GOT3 (cell line): Measurements from ENCODE around the gene RFK.
"Not testable (repeated sequence)": the region's sequence is repeated elsewhere in the genome, so short reads cannot be mapped to it uniquely, and the experiment has no call there.

Experiments
- DNase-seq: peaks from one replicate; lab custom pipeline; 2025; ENCODE audit warnings: mixed read lengths; lab: John Stamatoyannopoulos, UW

The RFK gene

DNA sequence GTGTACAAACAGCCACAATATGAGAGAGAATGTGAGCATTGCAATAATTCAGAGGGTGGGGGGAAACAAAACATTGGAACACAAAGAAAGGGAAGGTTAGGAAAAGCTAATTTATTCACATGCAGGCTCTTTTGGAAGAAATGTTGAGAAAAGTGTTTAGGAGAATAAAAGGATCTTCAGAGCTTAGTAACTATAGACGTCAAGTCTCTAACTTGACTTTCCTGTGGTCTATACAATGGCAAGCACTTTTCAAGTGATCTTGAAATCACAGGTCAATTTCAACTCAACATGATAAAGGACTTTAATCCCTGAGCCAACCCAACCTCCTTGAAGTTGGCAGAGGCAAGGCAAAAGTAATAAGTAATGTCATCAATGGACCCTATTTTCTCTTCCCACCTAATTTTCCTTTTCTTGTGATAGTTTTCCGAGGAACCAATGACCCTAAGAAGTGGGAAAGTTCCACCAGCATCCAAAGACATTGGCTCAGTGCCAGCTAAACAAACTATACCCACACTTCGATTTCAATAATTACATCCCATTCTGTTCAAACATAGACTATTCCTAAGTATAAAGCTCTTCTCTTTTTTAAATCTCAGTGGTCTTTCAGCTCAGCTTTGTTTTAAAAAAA lies 23.7 kb downstream of the RFK start:
- DNase-seq, result no peak

DNA sequence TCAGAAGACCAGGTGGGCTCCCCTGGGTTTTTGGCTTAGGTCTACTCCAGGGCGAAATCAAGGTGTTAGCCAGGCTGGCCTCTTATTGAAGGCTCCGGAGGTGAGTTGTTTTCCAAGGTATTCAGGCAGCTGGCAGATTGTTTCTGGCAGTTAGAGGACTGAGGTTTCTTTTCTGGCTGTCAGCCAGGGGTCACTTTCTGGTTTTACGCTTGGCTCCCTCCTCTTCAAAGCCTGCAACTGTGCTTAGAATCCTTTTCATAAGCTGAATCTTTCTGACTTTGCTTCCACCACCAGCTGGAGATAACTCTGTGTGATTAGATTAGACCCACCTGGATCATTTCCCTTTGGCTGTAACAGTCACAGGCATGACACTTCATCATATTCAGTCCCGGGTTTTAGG lies 24.6 kb downstream of the RFK start:
- DNase-seq, result no peak

DNA sequence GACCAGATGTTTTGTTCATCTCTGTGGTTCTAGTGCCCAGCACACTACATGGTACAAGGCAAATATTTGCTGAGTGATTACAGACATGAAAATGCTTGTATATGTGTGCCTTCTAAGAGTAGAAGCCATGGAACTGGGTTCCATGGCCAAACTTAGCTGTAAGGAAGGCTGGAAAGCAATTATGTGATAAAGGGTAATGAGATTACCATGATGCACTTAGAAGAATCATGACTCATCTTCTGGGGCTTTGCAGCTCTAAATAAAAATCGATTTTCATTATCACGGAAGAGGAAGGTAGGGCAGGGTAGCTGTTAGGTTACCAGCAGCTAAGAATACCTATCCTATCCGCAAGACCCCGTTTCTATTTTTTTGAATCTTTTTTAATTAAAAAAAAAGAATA lies 28.0 kb downstream of the RFK start:
- no peak for DNase-seq

DNA sequence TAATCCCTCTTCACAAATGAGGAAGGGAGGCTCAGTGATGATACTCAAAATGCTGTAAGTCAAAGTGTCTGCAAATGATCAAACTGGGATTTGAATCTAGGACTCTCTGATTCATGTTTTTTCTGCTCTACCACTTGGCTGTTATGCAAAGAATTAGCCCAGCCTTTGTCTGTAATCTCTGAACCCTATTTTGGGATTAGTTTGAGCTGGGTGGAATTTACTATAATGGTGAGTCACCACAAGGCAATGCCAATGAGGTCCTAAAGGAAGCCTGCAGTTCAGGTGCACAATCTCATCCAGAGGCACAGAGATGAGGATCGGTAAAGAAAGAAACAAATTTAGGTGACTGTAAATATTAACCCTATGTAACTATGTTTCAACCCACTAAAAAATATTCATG lies 29.2 kb downstream of the RFK start:
- DNase-seq, result no peak

DNA sequence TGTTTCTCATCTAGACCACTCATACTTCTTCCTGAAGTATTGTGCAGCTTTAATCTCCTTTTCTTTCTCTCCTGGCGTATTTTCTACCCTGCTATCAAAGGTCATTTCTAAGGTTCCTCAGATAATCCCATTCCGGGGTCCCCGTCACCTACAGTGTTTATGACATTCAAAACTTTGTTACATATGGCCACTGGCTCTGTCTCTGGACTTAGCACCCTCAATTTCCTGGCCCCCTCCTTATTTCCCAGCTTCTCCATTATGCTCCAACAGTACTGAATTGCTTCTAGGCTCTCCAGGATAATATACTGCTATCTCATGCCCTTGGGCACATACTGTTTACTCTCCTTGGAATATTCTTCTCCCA lies 31.2 kb downstream of the RFK start:
- no peak for DNase-seq

DNA sequence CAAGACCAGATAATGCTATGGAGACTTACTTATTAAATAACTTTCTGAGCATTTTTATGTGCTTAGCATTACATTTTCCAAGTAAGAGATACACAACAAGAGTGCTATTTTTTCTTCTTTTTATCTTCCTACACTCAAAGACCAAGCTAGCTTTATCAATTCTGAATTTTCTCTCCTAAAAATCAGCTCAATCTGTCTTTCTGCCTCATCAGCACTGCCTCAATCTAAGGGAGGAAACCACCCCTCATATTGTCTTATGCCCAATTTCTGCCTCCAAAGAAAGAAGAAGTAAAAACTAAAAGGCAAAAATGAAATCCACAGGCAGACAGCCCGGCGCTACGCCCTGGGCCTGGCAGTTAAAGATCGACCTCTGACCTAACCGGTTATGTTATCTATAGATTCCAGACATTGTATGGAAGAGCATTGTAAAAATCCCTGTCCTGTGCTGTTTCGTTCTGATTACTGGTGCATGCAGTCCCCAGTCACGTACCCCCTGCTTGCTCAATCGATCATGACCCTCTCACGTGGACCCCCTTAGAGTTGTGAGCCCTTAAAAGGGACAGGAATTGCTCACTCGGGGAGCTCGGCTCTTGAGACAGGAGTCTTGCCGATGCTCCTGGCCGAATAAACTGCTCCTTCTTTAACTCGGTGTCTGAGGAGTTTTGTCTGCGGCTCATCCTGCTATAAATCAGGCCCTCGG lies 31.7 kb downstream of the RFK start:
- DNase-seq, result not testable (repeated sequence)

DNA sequence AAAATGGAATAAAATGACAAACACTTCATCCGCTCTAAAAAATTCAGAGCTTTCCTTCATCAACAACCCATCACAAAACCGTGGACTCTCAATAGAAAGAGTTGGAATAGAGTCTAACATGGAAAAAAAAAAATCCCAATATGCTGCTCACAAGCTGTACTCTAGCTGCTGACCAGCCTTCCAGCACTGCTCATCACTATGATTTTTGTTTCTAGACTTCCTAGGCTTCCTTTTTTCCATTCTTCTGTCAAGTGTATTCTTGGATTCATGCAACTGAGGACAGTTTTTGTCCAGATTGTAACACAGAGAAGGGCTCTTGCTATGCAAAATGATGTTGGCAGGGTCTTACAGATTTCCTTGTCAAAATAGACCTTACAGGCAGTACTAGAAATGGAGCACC lies 34.5 kb downstream of the RFK start:
- no peak for DNase-seq

DNA sequence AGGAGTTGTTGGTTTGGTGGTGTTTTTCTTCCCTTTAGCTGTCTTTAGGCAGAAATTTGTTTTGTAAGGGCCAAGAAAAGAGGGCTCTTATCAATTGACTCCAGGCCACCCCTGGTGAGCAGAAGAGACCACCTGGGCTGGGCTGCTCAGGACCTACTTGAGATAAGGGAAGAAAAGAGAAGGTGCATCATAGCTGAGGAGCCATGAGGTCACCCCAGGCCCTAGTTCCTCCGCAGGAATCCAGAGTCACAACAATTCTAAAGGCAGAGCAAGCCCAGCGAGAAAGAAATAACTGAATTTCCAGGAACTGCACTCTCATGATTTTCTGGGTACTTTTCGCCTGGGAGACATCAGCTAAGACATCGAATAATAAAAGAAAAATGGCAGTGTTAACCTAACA lies 34.9 kb downstream of the RFK start:
- no peak for DNase-seq

DNA sequence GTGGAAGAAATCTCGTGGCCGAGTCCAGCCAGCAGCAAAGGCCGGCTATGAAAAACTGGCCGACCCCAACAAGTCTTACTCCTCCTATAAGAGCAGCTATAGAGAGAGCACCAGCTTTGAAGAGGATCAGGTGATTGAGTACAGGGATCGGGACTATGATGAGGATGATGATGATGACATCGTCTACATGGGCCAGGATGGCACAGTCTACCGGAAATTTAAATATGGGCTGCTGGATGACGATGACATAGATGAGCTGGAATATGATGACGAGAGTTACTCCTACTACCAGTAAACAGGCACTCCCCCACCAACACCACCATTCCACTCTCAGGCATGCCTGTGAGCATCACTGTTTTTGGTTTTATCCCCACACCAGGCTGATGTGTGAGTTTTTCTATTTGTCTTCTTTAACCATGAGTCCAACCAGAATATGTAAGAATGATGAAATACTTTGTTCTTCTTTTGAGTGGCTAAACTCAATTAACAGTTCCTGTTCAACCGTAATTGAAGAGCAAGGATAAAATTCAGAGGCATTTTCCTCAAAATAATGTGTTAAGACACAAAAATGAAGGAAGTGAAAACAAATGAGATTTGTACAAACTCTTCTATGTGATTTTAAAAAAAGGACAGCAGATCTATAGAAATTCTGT lies 35.5 kb downstream of the RFK start:
- no peak for DNase-seq

DNA sequence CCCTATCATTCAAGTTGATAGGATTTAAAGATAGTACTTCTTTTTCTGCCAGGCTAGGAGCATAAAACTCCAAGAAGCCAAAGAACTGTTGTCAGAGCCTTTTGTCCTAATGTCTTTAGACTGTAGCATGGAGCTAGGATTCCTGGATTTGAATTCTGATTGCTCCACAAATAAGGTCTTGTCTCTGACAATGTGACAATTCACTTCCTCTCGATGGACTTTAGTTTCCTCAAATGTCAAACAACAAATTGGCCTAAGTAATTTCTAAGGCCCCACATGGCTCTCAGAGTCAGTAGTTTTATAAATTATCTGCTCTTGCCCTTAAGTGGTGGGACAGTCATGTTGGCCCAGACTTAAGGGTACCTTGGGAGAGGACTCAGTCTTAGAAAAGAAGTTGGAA lies 36.7 kb downstream of the RFK start:
- DNase-seq, result no peak

DNA sequence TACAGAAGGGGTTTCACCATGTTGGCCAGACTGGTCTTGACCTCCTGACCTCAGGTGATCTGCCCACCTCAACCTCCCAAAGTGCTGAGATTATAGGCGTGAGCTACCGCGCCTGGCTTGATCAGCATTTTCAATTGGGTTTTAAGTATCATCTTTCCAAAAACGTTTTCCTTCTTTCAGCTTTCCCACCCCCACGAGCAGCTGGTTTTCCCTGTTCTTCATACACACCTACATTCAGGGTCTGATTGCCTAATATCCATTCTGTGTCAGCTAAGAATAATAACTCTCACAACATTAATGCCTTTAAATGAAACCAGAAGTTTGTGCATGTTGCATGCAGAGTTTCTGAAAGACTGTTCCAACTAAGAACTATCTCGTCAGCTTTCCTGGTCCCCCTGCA lies 38.3 kb downstream of the RFK start:
- DNase-seq, result no peak

DNA sequence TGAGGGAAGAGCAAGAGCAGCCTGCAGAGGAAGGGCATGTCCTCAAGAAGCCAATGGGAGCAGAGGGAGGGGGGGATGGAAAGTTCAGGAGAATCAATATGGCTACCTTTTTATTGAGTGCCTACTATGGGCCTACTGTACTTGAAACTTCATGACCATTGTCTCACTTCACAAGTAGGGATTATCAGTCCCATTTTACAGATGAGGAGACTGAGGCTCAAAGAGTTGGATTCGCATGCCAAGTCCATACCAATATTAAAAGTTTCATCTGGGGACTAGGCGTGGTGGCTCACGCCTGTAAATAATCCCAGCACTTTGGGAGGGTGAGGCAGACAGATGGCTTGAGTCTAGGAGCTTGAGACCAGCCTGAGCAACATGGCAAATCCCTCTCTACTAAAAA lies 40.0 kb downstream of the RFK start:
- DNase-seq, result no peak

DNA sequence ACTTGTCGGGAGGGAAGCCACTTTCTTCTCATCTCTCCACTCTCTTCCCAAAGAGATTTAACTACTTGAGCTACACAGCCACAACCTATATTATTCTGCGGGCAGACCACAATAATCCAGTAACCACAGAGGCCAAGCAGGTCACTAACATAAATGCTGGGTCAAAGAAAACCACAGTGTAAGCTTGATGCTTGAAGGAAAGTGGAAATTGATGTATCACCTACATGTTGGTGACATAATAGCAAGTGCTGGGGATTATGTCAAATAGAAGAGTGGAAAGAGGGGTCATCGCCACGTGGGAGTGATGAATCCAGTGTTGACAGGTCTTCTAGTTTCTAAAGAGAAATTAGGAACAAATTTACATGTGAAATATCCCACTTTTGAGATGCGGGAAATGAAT lies 40.9 kb downstream of the RFK start:
- DNase-seq, result no peak

DNA sequence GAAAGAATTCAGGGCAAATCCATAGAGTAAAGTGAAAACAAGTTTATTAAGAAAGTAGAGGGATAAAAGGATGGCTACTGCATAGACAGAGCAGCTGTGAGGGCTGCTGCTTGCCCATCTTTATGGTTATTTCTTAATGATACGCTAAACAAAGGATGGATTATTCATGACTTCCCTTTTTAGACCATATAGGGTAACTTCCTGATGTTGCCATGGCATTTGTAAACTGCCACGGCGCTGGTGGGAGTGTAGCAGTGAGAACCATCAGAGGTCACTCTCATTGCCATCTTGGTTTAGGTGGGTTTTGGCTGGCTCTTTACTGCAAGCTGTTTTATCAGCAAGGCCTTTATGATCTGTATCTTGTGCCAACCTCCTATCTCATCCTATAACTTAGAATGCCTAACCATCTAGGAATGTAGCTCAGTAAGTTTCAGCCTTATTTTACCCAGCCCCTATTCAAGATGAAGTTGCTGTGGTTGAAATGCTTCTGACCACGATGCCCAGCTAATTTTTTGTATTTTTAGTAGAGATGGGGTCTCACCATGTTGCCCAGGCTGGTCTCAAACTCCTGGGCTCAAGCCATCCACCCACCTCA lies 42.1 kb downstream of the RFK start:
- DNase-seq, result no peak

DNA sequence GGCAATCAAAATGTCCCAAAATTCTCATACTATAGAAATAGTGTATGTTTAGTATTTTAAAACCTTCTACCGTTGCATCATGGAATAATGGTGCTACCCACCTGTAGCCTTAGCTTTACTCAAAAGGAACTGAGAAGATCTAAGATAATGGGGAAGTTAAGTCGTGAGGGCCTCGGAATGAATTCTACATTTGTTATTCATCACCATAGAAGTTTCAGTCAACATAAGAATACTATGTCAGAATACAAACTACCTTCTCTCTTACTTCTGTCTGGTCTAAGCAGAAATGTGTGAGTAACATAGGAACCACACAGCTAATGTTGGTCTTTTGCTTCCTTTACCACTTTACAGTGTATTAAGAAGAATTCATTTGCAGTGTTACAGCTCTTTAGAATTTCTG lies 43.2 kb downstream of the RFK start:
- no peak for DNase-seq

DNA sequence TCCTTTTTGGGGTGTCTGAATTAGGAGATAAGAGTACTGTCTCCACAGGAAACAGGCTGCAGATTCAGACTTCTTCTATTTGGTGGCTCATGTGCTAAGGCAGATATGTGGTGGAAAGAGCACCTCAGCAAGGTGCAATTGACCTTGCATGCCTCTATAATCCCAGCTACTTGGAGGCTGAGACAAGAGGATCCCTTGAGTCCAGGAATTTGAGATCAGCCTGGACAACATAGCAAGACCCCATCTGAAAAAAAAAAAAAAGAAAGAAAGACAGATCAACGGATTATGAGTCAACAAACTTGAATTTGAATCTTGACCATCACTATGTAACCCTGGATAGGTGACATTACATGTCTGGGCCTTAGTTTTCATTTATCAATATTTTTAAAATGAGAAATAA lies 44.4 kb downstream of the RFK start:
- DNase-seq, result no peak

DNA sequence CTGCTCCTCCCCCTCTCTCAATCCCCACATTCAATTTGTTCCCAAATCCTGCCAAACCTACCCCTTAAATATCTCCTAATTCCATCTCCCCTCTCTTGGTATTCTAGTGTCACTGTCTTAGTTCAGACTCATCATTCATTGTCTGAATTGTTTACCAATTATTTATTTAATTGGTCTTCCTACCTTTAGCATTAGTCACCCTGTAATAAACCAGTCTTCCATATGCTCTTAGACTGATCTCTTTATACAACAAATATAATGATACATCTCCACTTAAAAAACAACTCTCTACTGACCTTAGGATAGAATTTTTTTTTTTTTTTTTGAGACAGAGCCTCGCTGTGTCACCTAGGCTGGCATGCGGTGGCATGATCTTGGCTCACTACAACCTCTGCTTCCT lies 51.4 kb downstream of the RFK start:
- DNase-seq, result no peak

DNA sequence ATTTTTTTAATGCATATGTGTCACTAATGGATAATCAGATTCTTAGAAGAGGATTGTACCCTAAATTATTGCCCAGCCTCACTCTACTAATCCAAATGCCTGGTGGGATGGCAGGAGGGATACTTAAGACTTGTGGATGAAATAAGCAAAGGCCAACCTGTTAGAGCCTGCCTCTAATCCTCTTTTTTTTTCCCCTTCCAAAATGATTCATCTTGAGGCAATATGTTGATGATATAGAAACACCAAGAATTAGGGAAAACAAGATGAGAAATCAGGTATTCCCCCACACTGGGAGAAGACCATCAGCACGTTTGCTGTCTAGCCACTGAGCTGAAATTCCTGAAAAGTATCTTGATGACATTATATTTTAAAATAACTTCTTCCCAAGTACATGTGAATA lies 52.0 kb downstream of the RFK start:
- no peak for DNase-seq

DNA sequence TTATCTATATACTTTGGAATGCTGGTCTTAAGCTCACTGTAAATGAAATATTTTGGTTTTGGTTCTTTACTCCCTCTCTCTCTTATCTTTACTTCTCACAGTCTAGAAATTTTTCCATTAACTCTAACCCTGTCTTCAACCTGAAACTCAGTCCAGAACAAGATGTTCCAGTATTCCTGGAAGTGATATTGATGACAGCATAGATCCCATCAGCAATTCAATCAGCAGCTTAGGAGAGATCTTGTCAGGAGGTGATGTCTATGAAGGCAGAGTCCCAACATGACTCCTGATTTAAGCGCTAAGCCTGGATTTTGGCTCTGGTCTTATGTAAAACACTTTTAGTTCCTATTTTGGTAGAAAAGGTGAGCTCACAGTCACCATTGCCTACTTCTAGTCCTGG lies 52.6 kb downstream of the RFK start:
- DNase-seq, result no peak

DNA sequence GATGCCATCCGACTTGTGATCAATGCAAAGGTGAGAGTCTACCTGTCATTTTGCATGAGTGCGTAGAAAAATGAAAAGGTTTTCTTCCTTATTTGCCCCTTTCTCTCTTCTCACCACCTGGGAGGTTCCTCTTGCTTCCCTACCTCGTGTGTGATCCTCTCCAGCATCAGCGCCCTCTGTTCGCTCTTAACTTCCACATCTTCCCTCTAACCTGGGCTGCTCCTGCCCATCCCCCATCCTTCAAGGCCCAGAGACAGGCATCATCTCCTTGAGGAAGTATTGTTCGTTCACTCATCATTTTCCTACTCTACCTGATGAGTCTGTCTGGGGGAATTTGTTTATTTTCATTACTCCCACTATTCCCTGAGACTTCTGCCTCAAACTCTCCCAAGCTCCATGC lies 55.8 kb downstream of the RFK start:
- DNase-seq, result no peak

DNA sequence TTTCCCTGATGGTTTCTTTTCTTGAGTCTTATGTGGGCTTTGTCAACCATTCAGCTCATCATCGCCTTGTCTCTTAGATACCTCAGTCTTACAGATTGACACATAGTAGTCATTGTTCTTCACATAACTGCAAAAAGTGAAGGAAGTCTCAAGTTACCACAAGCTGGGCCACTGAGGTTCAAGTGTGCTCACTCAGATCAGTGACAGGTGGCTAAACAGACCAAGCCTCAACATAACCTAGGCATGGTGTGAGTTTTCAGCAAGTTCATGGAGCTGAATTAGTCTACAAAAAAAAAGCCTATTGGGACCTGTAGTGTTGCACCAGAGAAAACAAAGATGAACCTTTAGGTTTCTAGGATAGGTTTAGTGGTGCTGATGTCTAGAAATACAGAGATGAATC lies 58.2 kb downstream of the RFK start:
- no peak for DNase-seq
